Stomach (tissue), 9 donors: ENCODE results near the gene ATP6V0D1. TPM values are rescaled to one million over a fixed set of nuclear protein-coding genes. Genes with fewer than 3 reads are reported as not detected.

Source experiments
- DNase-seq, 2 donors: peaks; one replicate each; pipeline versions ENCODE4 v3.0.0 to v3.0.0-alpha.2; 2013 to 2019
- H3K27ac ChIP-seq, 5 donors: fragments of 200-600 bp in 4 of 5; sonication (generic) in 4 of 5; one replicate each; pipeline ENCODE4 v1.5.1; 2013 to 2019; ENCODE audit warnings: mild to moderate bottlenecking in 1 of 5, moderate library complexity in 1 of 5
- H3K27me3 ChIP-seq, 3 donors: fragments of 200-600 bp; sonication (generic); one replicate each; pipeline ENCODE4 v1.5.1; 2017 to 2019; ENCODE audit warnings: mixed run types in 1 of 3
- H3K36me3 ChIP-seq, 4 donors: fragments of 200-600 bp; sonication (generic); 1 replicate in 3 of 4; 2 replicates in 1 of 4; pipeline ENCODE4 v1.5.1; 2016 to 2019
- H3K4me1 ChIP-seq, 4 donors: fragments of 200-600 bp; sonication (generic); one replicate each; pipeline ENCODE4 v1.5.1; 2016 to 2019
- H3K4me3 ChIP-seq, 4 donors: fragments of 200-600 bp; sonication (generic) in 3 of 4; one replicate each; pipeline ENCODE4 v1.5.1; 2016 to 2019; ENCODE audit warnings: mild to moderate bottlenecking in 1 of 4
- H3K9me3 ChIP-seq, 4 donors: fragments of 200-600 bp; sonication (generic); one replicate each; pipeline ENCODE4 v1.5.1; 2016 to 2019
- CTCF ChIP-seq, 7 experiments: fragments of 450-650 bp in 4 of 7; fragments of 200-600 bp in 3 of 7; sonication (generic) in 3 of 7; IDR thresholded peaks; one replicate each; pipeline ENCODE4 v1.5.1; 2016 to 2019; ENCODE audit warnings: antibody characterized with exemption in 7 of 7, control low read depth in 2 of 7, mild to moderate bottlenecking in 1 of 7
- EP300 ChIP-seq: sonication (generic); formaldehyde crosslinking; IDR thresholded peaks from one replicate; pipeline ENCODE4 v1.6.1; 2017; ENCODE audit warnings: antibody characterized with exemption
- POLR2A ChIP-seq, 4 donors: fragments of 450-650 bp; IDR thresholded peaks; one replicate each; pipeline ENCODE4 v1.6.1; 2016; ENCODE audit warnings: antibody characterized with exemption in 4 of 4, control low read depth in 2 of 4, mild to moderate bottlenecking in 1 of 4, moderate library complexity in 1 of 4
- POLR2AphosphoS5 ChIP-seq, 3 donors: sonication (generic); formaldehyde crosslinking; IDR thresholded peaks; one replicate each; pipeline ENCODE4 v1.6.1; 2016; ENCODE audit warnings: antibody characterized with exemption in 3 of 3
- WGBS, 5 donors: extraction: QIAGEN DNeasy Blood & Tissue Kit in 3 of 5; methylation state at CpG; one replicate each; pipeline versions ENCODE4 v1.1.5 to v1.1.7; 2013 to 2018; 5-methylcytosine and 5-hydroxymethylcytosine counted together
- intact Hi-C: fragments of 100-400 bp; cut with DNase I; formaldehyde crosslinking; loops from one replicate; pipeline ENCODE4 v1.15.1; 2023; ENCODE audit warnings: low total_unique reads
- polyA plus RNA-seq, 3 donors: library from polyadenylated mRNA; stranded (reverse); fragments of 200-250 nt; gene quantifications; one replicate each; pipeline ENCODE4 v1.2.3, GENCODE V29; 2013
- total RNA-seq, 5 donors: library from RNA; depleted of rRNA; stranded (reverse); fragments of >200 nt; gene quantifications; one replicate each; pipeline versions ENCODE4 v1.1.0 to v1.2.3, GENCODE V29; 2014 to 2016
- donor health status: healthy with polysubstance abuse.
- donor health status: Bipolar disorder and iron deficiency.
- donor health status: healthy.

ATP6V0D1 gene
- total and polyA plus RNA-seq, 8 donors = 23.5 to 102 (median 64.9) TPM

GRCh38 chr16:67441271-67441753 lies 39.6 kb downstream of the ATP6V0D1 start:
- Histone ChIP-seq H3K36me3 (peaks cover 50 to 96% (median 76%) of the 10 kb centered on the region in 4 donors), H3K27ac (peak overlapping the region; percentile 62 to 76 (median 75)), H3K27me3 (no peaks in the 10 kb centered on the region), H3K4me1 (peaks cover 40 to 62% (median 58%) of the 10 kb centered on the region in 4 donors), H3K4me3 (no peak overlapping the region), H3K9me3 (no peaks in the 10 kb centered on the region)
- peak in 2 of 3 donors; percentile 60 to 91 for TF ChIP-seq POLR2AphosphoS5 (IDR thresholded peaks at IDR 0.05)
- TF ChIP-seq CTCF (IDR thresholded peaks at IDR 0.05) = no peak
- 29 to 72% (median 32%) methylated on average over 8 to 17 of the region's 17 CpGs for WGBS, 5 donors
- DNase-seq = peak; percentile 95 to 98
- intact Hi-C loops = no loop called here

GRCh38 chr16:67438824-67439393 lies 42.0 kb downstream of the ATP6V0D1 start:
- 92 to 95% (median 93%) methylated on average over 11 to 19 of the region's 19 CpGs for WGBS, 5 donors
- intact Hi-C loops = no loop called here
- no peak for DNase-seq

GRCh38 chr16:67438098-67438791 lies 42.7 kb downstream of the ATP6V0D1 start:
- H3K9me3 ChIP-seq = no peaks in the 10 kb centered on the region
- peaks cover 39 to 78% (median 65%) of the 10 kb centered on the region in 4 donors for H3K36me3 ChIP-seq
- no peak overlapping the region for H3K4me3 ChIP-seq
- no peak for DNase-seq
- WGBS, 5 donors = 92 to 98% (median 94%) methylated on average over 18 to 20 of the region's 20 CpGs
- H3K27ac ChIP-seq = no peak overlapping the region
- peaks cover 20 to 31% (median 28%) of the 10 kb centered on the region in 4 donors for H3K4me1 ChIP-seq
- no peaks in the 10 kb centered on the region for H3K27me3 ChIP-seq
- TF ChIP-seq POLR2AphosphoS5 (IDR thresholded peaks at IDR 0.05) = no peak
- no peak for TF ChIP-seq EP300
- no peak for TF ChIP-seq POLR2A (IDR thresholded peaks at IDR 0.05)
- no peak for TF ChIP-seq CTCF (IDR thresholded peaks at IDR 0.05)
- intact Hi-C loops = no loop called here

More at GRCh38 chr16:67438824-67439393, 42.0 kb downstream of the ATP6V0D1 start:
- Histone ChIP-seq H3K4me1 (peaks cover 25 to 38% (median 35%) of the 10 kb centered on the region in 4 donors), H3K4me3 (no peak overlapping the region), H3K9me3 (no peaks in the 10 kb centered on the region), H3K27ac (no peak overlapping the region), H3K36me3 (peaks cover 44 to 84% (median 71%) of the 10 kb centered on the region in 4 donors), H3K27me3 (no peaks in the 10 kb centered on the region)
- TF ChIP-seq POLR2AphosphoS5 (IDR thresholded peaks at IDR 0.05) (no peak), CTCF (IDR thresholded peaks at IDR 0.05) (no peak), EP300 (no peak), POLR2A (IDR thresholded peaks at IDR 0.05) (no peak)

GRCh38 chr16:67437513-67437912 lies 43.4 kb downstream of the ATP6V0D1 start:
- Histone ChIP-seq H3K4me1 (peaks cover 19 to 25% (median 23%) of the 10 kb centered on the region in 4 donors), H3K27me3 (no peaks in the 10 kb centered on the region), H3K36me3 (peaks cover 39 to 70% (median 58%) of the 10 kb centered on the region in 4 donors), H3K9me3 (no peaks in the 10 kb centered on the region), H3K4me3 (no peak overlapping the region), H3K27ac (no peak overlapping the region)
- intact Hi-C loops = no loop called here
- TF ChIP-seq POLR2A (IDR thresholded peaks at IDR 0.05) (no peak), EP300 (no peak), CTCF (IDR thresholded peaks at IDR 0.05) (no peak), POLR2AphosphoS5 (IDR thresholded peaks at IDR 0.05) (no peak)
- no peak for DNase-seq
- 76 to 93% (median 81%) methylated on average over 4 of the region's 4 CpGs for WGBS, 5 donors
